HEK293 (cell line): ENCODE results near the gene ATG12.

Source experiments
- MEIS1 ChIP-seq: sonication (generic); formaldehyde crosslinking; IDR thresholded peaks from 2 replicates; pipeline ENCODE4 v1.8.1; 2022; ENCODE audit warnings: missing genetic modification reagents, mild to moderate bottlenecking, borderline replicate concordance
- PRDM1 ChIP-seq: fragments of 450-650 bp; formaldehyde crosslinking; IDR thresholded peaks from 2 replicates; pipeline ENCODE4; 2016; ENCODE audit warnings: missing biosample characterization, missing genetic modification characterization
- ZBTB21 ChIP-seq: fragments of 450-650 bp; formaldehyde crosslinking; IDR thresholded peaks from 2 replicates; pipeline ENCODE4 v1.5.1; 2017; ENCODE audit warnings: missing biosample characterization, missing genetic modification characterization
- ZNF223 ChIP-seq: fragments of 450-650 bp; formaldehyde crosslinking; IDR thresholded peaks from 2 replicates; pipeline ENCODE4 v1.5.1; 2016; ENCODE audit warnings: missing biosample characterization, missing genetic modification characterization
- ZNF626 ChIP-seq: fragments of 450-650 bp; sonication (Bioruptor Pico); formaldehyde crosslinking; IDR thresholded peaks from 2 replicates; pipeline ENCODE4 v1.5.1; 2018; ENCODE audit warnings: missing biosample characterization, missing genetic modification characterization, inconsistent platforms
- TF ChIP-seq, protein P1 (sequence below): fragments of 450-650 bp; formaldehyde crosslinking; IDR thresholded peaks from 2 replicates; pipeline ENCODE4 v1.5.1; 2016; ENCODE audit warnings: missing biosample characterization, missing genetic modification characterization
- TF ChIP-seq, protein P2 (sequence below): fragments of 450-650 bp; formaldehyde crosslinking; IDR thresholded peaks from 2 replicates; pipeline ENCODE4 v1.5.1; 2016; ENCODE audit warnings: missing biosample characterization, missing genetic modification characterization
- TF ChIP-seq, protein P3 (sequence below): fragments of 450-650 bp; formaldehyde crosslinking; IDR thresholded peaks from 2 replicates; pipeline ENCODE4 v1.5.1; 2017; ENCODE audit warnings: missing biosample characterization, mild to moderate bottlenecking, missing genetic modification characterization, moderate library complexity

DNA sequence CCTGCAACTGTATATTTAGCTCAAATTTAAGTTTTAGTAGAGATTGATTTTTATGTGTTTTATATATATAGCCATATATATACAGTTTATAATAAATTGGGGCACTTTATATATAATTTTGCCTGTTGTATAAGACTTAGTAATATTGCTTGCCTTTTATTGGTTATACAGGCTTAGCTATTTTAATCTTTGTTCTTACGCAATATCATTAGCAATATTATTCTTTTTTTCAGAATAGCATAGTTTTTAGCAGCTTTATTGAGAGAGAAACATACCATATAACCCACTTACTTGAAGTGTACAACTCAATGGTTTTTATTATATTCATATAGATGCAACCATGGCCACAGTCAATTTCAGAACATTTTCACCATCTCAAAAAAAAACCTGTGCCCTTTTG is 52.9 kb downstream of the ATG12 start:
- TF ChIP-seq MEIS1 (CRISPR knock-in tag) (no peak), ZNF223 (tag by site-specific recombination) (no peak), PRDM1 (tag by site-specific recombination) (no peak), ZBTB21 (tag by site-specific recombination) (no peak), ZNF626 (no peak)
- TF ChIP-seq, protein P1, sequence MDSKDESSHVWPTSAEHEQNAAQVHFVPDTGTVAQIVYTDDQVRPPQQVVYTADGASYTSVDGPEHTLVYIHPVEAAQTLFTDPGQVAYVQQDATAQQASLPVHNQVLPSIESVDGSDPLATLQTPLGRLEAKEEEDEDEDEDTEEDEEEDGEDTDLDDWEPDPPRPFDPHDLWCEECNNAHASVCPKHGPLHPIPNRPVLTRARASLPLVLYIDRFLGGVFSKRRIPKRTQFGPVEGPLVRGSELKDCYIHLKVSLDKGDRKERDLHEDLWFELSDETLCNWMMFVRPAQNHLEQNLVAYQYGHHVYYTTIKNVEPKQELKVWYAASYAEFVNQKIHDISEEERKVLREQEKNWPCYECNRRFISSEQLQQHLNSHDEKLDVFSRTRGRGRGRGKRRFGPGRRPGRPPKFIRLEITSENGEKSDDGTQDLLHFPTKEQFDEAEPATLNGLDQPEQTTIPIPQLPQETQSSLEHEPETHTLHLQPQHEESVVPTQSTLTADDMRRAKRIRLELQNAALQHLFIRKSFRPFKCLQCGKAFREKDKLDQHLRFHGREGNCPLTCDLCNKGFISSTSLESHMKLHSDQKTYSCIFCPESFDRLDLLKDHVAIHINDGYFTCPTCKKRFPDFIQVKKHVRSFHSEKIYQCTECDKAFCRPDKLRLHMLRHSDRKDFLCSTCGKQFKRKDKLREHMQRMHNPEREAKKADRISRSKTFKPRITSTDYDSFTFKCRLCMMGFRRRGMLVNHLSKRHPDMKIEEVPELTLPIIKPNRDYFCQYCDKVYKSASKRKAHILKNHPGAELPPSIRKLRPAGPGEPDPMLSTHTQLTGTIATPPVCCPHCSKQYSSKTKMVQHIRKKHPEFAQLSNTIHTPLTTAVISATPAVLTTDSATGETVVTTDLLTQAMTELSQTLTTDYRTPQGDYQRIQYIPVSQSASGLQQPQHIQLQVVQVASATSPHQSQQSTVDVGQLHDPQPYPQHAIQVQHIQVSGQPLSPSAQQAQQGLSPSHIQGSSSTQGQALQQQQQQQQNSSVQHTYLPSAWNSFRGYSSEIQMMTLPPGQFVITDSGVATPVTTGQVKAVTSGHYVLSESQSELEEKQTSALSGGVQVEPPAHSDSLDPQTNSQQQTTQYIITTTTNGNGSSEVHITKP (tag by site-specific recombination): no peak
- TF ChIP-seq, protein P2, sequence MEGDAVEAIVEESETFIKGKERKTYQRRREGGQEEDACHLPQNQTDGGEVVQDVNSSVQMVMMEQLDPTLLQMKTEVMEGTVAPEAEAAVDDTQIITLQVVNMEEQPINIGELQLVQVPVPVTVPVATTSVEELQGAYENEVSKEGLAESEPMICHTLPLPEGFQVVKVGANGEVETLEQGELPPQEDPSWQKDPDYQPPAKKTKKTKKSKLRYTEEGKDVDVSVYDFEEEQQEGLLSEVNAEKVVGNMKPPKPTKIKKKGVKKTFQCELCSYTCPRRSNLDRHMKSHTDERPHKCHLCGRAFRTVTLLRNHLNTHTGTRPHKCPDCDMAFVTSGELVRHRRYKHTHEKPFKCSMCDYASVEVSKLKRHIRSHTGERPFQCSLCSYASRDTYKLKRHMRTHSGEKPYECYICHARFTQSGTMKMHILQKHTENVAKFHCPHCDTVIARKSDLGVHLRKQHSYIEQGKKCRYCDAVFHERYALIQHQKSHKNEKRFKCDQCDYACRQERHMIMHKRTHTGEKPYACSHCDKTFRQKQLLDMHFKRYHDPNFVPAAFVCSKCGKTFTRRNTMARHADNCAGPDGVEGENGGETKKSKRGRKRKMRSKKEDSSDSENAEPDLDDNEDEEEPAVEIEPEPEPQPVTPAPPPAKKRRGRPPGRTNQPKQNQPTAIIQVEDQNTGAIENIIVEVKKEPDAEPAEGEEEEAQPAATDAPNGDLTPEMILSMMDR: no peak
- TF ChIP-seq, protein P3, sequence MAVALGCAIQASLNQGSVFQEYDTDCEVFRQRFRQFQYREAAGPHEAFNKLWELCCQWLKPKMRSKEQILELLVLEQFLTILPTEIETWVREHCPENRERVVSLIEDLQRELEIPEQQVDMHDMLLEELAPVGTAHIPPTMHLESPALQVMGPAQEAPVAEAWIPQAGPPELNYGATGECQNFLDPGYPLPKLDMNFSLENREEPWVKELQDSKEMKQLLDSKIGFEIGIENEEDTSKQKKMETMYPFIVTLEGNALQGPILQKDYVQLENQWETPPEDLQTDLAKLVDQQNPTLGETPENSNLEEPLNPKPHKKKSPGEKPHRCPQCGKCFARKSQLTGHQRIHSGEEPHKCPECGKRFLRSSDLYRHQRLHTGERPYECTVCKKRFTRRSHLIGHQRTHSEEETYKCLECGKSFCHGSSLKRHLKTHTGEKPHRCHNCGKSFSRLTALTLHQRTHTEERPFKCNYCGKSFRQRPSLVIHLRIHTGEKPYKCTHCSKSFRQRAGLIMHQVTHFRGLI: no peak
